A549 treated with AZD2906 at 1 μM for 4 hours (cell line): Measurements from ENCODE around the gene FOXD3. TPM values are rescaled to one million over a fixed set of nuclear protein-coding genes. Genes with fewer than 3 reads are reported as not detected.

ENCODE experiments used
- total RNA-seq: library from RNA; stranded (reverse); fragments of 200-300 nt; extraction: Qiagen RNA extraction; gene quantifications from 5 replicates; pipeline ENCODE4 v1.2.3, GENCODE V29; 2022

FOXD3 gene
- total RNA-seq: 0.39 to 1.1 TPM (median 0.96 TPM) in 5 replicates

DNA sequence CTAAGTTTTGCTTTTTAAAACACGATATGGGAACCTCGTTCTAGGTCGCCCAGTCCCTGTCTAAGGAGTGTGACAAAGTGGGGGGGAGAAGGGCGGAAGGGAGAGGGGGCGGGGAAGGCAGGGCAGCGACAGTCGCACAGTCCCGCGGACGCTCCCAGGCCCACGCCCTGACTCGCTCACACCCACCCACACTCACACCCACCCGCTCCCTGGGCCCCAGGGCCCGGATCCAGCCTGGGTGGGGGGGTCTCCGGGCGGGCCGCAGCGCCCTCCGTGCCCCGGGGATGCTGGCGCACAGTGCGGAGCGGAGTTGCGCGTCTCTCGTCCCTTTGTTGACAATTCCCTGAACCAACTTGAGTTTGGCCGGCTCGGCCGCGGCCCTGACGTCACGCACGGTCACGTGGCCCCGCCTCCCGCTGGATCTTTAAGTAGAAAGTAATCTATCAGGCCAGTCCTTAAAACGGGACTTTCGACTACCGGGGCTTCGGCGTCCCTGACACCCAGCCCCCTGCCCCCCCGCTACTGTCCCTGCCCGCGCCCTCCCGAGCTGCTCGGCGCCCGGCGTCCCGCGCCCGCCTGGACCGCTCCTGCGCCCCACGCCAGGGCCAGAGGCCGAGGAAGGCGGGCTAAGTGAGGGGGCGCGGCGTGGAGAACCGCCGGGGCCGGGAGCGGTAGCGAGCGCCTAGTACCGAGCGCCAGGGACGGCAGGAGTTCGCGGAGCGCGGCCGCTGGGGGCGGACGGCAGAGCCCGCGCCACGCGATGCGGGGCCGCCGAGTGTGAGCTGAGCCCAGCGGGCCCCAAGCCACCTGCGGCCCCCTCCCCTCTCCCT is at the start of gene FOXD3:
FOXD3 (plus strand) TSS at position 454 of the 830 bp plus-strand sequence. CDS start 492 bp downstream, outside the sequence.

DNA sequence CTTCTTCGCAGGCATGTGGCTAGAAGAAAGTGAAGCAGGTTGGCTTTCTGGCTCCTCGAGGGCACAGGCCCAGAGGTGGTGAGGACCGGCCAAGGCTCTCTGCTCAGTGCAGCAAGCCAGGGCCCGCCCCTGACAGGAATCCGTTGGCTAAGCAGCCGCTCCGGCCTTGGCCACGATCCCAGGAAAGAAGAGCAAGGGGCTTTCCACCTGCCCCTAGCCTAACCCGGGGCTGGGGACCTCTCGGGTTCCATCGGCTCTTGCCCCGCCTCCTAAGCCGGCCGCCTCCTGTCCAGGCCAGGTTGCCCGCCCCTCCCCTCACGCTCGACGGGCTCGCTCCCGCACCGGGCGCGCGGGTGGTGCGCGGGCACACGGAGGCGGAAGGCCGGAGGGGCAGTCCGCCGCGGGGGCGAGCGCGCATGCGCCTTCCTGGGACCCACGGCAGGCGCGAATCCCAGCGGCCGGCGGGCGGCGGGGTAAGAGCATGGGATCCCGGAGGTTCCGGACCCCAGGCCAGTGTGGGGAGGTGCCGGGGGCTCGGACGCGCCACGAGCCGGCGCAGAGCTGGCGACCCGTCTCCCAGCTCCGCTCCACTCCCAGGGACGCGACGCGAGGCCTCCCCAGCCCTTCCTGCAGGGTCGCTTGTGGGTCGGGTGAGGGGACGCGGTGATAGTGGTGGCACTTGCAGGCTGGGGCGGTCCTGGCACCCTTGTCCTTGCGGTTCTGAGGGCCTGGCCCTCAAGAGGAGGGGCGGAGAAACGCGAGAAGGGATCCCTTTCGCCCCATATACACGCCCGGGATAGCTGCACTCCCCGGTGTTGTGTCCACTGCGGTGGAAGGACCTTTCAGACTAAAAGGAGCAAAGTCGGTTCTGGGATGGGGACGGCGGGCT is 45.1 kb downstream of the FOXD3 start, which contains the start of gene ALG6:
ALG6 (plus strand) TSS at position 413 of the 889 bp plus-strand sequence. CDS start 3,351 bp downstream, outside the sequence.

Other genes with a start within 250 kb of the FOXD3 start
- gene ALG6, start 45.1 kb downstream of the FOXD3 start, total RNA-seq: 4.8 to 6.0 TPM (median 5.4 TPM) in 5 replicates
- gene ITGB3BP, start 200.7 kb downstream of the FOXD3 start, total RNA-seq: 20.5 to 26.3 TPM (median 23.7 TPM) in 5 replicates
- 2.0 to 3.3 TPM (median 2.4 TPM) in 5 replicates for gene EFCAB7, start 201.0 kb downstream of the FOXD3 start, total RNA-seq